HepG2 (cell line): ENCODE results near the gene VAC14. TPM values are rescaled to one million over a fixed set of nuclear protein-coding genes. Genes with fewer than 3 reads are reported as not detected.

Source experiments
- ATAD3A ChIP-seq: sonication (generic); formaldehyde crosslinking; IDR thresholded peaks from 2 replicates; pipeline ENCODE4 v1.4.0; 2020; ENCODE audit warnings: missing genetic modification reagents
- ATF6 ChIP-seq: sonication (generic); formaldehyde crosslinking; conservative IDR thresholded peaks from 2 replicates; pipeline ENCODE4 v1.4.0; 2020; ENCODE audit warnings: missing genetic modification reagents
- ETS1 ChIP-seq: sonication (generic); formaldehyde crosslinking; IDR thresholded peaks from 2 replicates; pipeline ENCODE4 v1.4.0; 2020; ENCODE audit warnings: missing genetic modification reagents
- FOXO1 ChIP-seq: sonication (generic); formaldehyde crosslinking; IDR thresholded peaks from 2 replicates; pipeline ENCODE4 v1.4.0; 2020; ENCODE audit warnings: missing genetic modification reagents
- HMGA1 ChIP-seq: sonication (generic); formaldehyde crosslinking; conservative IDR thresholded peaks from 2 replicates; pipeline ENCODE4 v1.4.0; 2020; ENCODE audit warnings: missing genetic modification reagents
- HOXA7 ChIP-seq: sonication (generic); formaldehyde crosslinking; IDR thresholded peaks from 2 replicates; pipeline ENCODE4 v1.8.1; 2022; ENCODE audit warnings: mild to moderate bottlenecking, missing genetic modification reagents, moderate library complexity
- IRF2 ChIP-seq: IDR thresholded peaks from 2 replicates; pipeline ENCODE4 v1.6.1; 2018; ENCODE audit warnings: missing genetic modification reagents, missing compliant biosample characterization
- KAT2B ChIP-seq: fragments of 150-350 bp; IDR thresholded peaks from 2 replicates; pipeline ENCODE4 v1.6.1; 2014; ENCODE audit warnings: low read depth, low read length, borderline replicate concordance
- KDM1A ChIP-seq: IDR thresholded peaks from 2 replicates; pipeline ENCODE4 v1.6.1; 2016; ENCODE audit warnings: missing compliant biosample characterization
- MAX ChIP-seq: IDR thresholded peaks from 2 replicates; pipeline ENCODE4 v1.6.1; 2012; ENCODE audit warnings: inconsistent platforms
- MEIS2 ChIP-seq: sonication (generic); formaldehyde crosslinking; IDR thresholded peaks from 2 replicates; pipeline ENCODE4 v1.9.0; 2021; ENCODE audit warnings: mild to moderate bottlenecking, missing genetic modification reagents
- MNT ChIP-seq: fragments of 450-650 bp; IDR thresholded peaks from 2 replicates; pipeline ENCODE4 v1.6.1; 2016
- NFKB2 ChIP-seq: sonication (generic); formaldehyde crosslinking; IDR thresholded peaks from 2 replicates; pipeline ENCODE4 v1.4.0; 2020; ENCODE audit warnings: missing genetic modification reagents, borderline replicate concordance
- SP1 ChIP-seq, 2 experiments: fragments of 450-650 bp in 1 of 2; sonication (generic) in 1 of 2; formaldehyde crosslinking in 1 of 2; IDR thresholded peaks; 2 replicates each; pipeline versions ENCODE4 v1.4.0 to v1.6.1; 2016 to 2020; ENCODE audit warnings: missing genetic modification reagents in 1 of 2
- SRF ChIP-seq: IDR thresholded peaks from 2 replicates; pipeline ENCODE4 v1.6.1; 2011; ENCODE audit warnings: mild to moderate bottlenecking, low read depth, low read length, moderate library complexity
- ZNF430 ChIP-seq: sonication (generic); formaldehyde crosslinking; IDR thresholded peaks from 2 replicates; pipeline ENCODE4 v1.9.0; 2021; ENCODE audit warnings: mild to moderate bottlenecking, missing genetic modification reagents
- ZNF513 ChIP-seq: sonication (generic); formaldehyde crosslinking; conservative IDR thresholded peaks from 2 replicates; pipeline ENCODE4 v1.5.0; 2020; ENCODE audit warnings: missing genetic modification reagents
- ZNF710 ChIP-seq: sonication (generic); formaldehyde crosslinking; IDR thresholded peaks from 2 replicates; pipeline ENCODE4 v1.5.0; 2020; ENCODE audit warnings: mild to moderate bottlenecking, missing genetic modification reagents, borderline replicate concordance
- ZNF781 ChIP-seq: sonication (generic); formaldehyde crosslinking; IDR thresholded peaks from 2 replicates; pipeline ENCODE4 v1.5.1; 2020; ENCODE audit warnings: borderline replicate concordance, mild to moderate bottlenecking, missing genetic modification reagents; ENCODE audit errors: not compliant biosample characterization
- polyA plus RNA-seq, 8 experiments: library from polyadenylated mRNA; depleted of rRNA in 3 of 8; stranded (reverse) in 7 of 8; unstranded in 1 of 8; fragments of >200 nt; fragmentation: Illumina TruSeq in 4 of 8; extraction: Trizol in 4 of 8; gene quantifications; 2 replicates each; pipeline versions ENCODE4 v1.2.1 to v1.2.3, GENCODE V29; 2011 to 2016; ENCODE audit warnings: low read depth in 4 of 8, missing spikeins in 1 of 8, mixed read lengths in 1 of 8; ENCODE audit not compliant: insufficient read depth in 1 of 8
- total RNA-seq, 5 experiments: library from RNA; depleted of rRNA; stranded (reverse); fragments of >200 nt; fragmentation: Illumina TruSeq; extraction: Trizol; gene quantifications; 2 replicates each; pipeline ENCODE4 v1.2.3, GENCODE V29; 2016; ENCODE audit warnings: low read depth in 1 of 5

Gene VAC14
- total and polyA plus RNA-seq, 2 of the 13 experiments (the other 11 are each of a cell fraction or from before 2014, with no cell fraction given), result 23.5 to 24.6 TPM

- TF ChIP-seq ZNF513 (CRISPR knock-in tag) (no peak), KAT2B (no peak), ZNF710 (peak; percentile 92), ATF6 (CRISPR knock-in tag) (no peak), SP1 (IDR thresholded peaks at IDR 0.05) (no peak), SP1 (CRISPR knock-in tag; IDR thresholded peaks at IDR 0.05) (no peak), MAX (peak; percentile 91), SRF (no peak), MNT (peak; percentile 56), HOXA7 (CRISPR knock-in tag) (no peak), IRF2 (peak; percentile 40; the same call in 1 of the 2 replicates), ETS1 (CRISPR knock-in tag) (no peak), NFKB2 (CRISPR knock-in tag) (no peak; the same call in 1 of the 2 replicates), ZNF781 (CRISPR knock-in tag) (peak; percentile 55), HMGA1 (CRISPR knock-in tag) (no peak), KDM1A (CRISPR knock-in tag) (no peak), MEIS2 (peak; percentile 72), FOXO1 (CRISPR knock-in tag) (no peak; the same call in 1 of the 2 replicates), ZNF430 (no peak; the same call in 1 of the 2 replicates), ATAD3A (CRISPR knock-in tag) (no peak; the same call in 1 of the 2 replicates)
Observed at GRCh38 chr16:70746040-70746707, 54.8 kb downstream of the VAC14 start (continued).
